Esophagus muscularis mucosa (tissue), 3 donors: ENCODE results near the gene C9orf72.

Source experiments
- CTCF ChIP-seq, 3 experiments: fragments of 200-600 bp in 2 of 3; fragments of 450-650 bp in 1 of 3; sonication (generic) in 2 of 3; IDR thresholded peaks; one replicate each; pipeline ENCODE4 v1.5.1; 2017 to 2019; ENCODE audit warnings: antibody characterized with exemption in 3 of 3, mild to moderate bottlenecking in 2 of 3, moderate library complexity in 1 of 3
- EP300 ChIP-seq: sonication (generic); formaldehyde crosslinking; IDR thresholded peaks from one replicate; pipeline ENCODE4 v1.6.1; 2017; ENCODE audit warnings: antibody characterized with exemption

- no peak for TF ChIP-seq CTCF (IDR thresholded peaks at IDR 0.05)
- no peak for TF ChIP-seq EP300
Observed at GRCh38 chr9:27581826-27582225, 8.5 kb upstream of the C9orf72 start.
